Progenitor cell of endocrine pancreas (in vitro differentiated cells): ENCODE results near the gene SMG9. TPM values are rescaled to one million over a fixed set of nuclear protein-coding genes. Genes with fewer than 3 reads are reported as not detected.

Experiments used
- DNase-seq: peaks from one replicate; pipeline ENCODE4 v3.0.0; 2021; ENCODE audit warnings: low spot score; ENCODE audit not compliant: unreplicated experiment
- H3K27ac Mint-ChIP-seq: 2 replicates; pipeline ENCODE4 v1.8.0; 2021; ENCODE audit warnings: mild to moderate bottlenecking, moderate library complexity, mixed read lengths
- H3K27me3 Mint-ChIP-seq: 2 replicates; pipeline ENCODE4 v1.8.0; 2021; ENCODE audit warnings: mixed read lengths
- H3K36me3 Mint-ChIP-seq: 2 replicates; pipeline ENCODE4 v1.8.0; 2022; ENCODE audit warnings: mixed read lengths; ENCODE audit not compliant: insufficient read depth
- H3K4me1 Mint-ChIP-seq: 2 replicates; pipeline ENCODE4 v1.8.0; 2021; ENCODE audit warnings: low read depth, mixed read lengths
- H3K4me3 Mint-ChIP-seq: 2 replicates; pipeline ENCODE4 v1.8.0; 2021; ENCODE audit warnings: low read depth, mild to moderate bottlenecking, moderate library complexity, mixed read lengths
- H3K9me3 Mint-ChIP-seq: 2 replicates; pipeline ENCODE4 v1.8.0; 2021; ENCODE audit warnings: low read depth, mixed read lengths
- CTCF ChIP-seq: fragments of 200-600 bp; sonication (generic); IDR thresholded peaks from one replicate; pipeline ENCODE4 v1.5.0; 2021; ENCODE audit warnings: antibody characterized with exemption, mild to moderate bottlenecking; ENCODE audit not compliant: unreplicated experiment
- total RNA-seq: library from RNA; stranded (reverse); gene quantifications from 2 replicates; pipeline ENCODE4 v1.2.1, GENCODE V29; 2021

SMG9 gene
- total RNA-seq, 1 donor from 2014 or later, result 78.9 TPM

- H3K27ac Mint-ChIP-seq, result no peak overlapping the region
- no peak for DNase-seq
- H3K27me3 Mint-ChIP-seq, result no peaks in the 10 kb centered on the region
- no peak overlapping the region for H3K4me3 Mint-ChIP-seq
- H3K36me3 Mint-ChIP-seq, result peaks cover 37% of the 10 kb centered on the region
- no peaks in the 10 kb centered on the region for H3K4me1 Mint-ChIP-seq
- no peak for TF ChIP-seq CTCF
- no peaks in the 10 kb centered on the region for H3K9me3 Mint-ChIP-seq
These were observed 7.1 kb downstream of the SMG9 start for GRCh38 chr19:43747557-43748204.

GRCh38 chr19:43743059-43743458 lies 11.7 kb downstream of the SMG9 start:
- H3K36me3 Mint-ChIP-seq, result peaks cover 40% of the 10 kb centered on the region
- H3K9me3 Mint-ChIP-seq, result no peaks in the 10 kb centered on the region
- no peak overlapping the region for H3K27ac Mint-ChIP-seq
- no peak for TF ChIP-seq CTCF
- no peaks in the 10 kb centered on the region for H3K27me3 Mint-ChIP-seq
- H3K4me3 Mint-ChIP-seq, result no peak overlapping the region
- no peaks in the 10 kb centered on the region for H3K4me1 Mint-ChIP-seq
- DNase-seq, result no peak

- Mint-ChIP-seq H3K4me1 (no peaks in the 10 kb centered on the region), H3K9me3 (no peaks in the 10 kb centered on the region), H3K4me3 (no peak overlapping the region), H3K27ac (no peak overlapping the region), H3K36me3 (peaks cover 41% of the 10 kb centered on the region), H3K27me3 (no peaks in the 10 kb centered on the region)
- no peak for TF ChIP-seq CTCF
- no peak for DNase-seq
These were observed 13.5 kb downstream of the SMG9 start for GRCh38 chr19:43741075-43741825.

GRCh38 chr19:43739439-43740235 lies 15.1 kb downstream of the SMG9 start:
- no peaks in the 10 kb centered on the region for H3K4me1 Mint-ChIP-seq
- no peak for TF ChIP-seq CTCF
- no peaks in the 10 kb centered on the region for H3K27me3 Mint-ChIP-seq
- DNase-seq, result no peak
- H3K36me3 Mint-ChIP-seq, result peaks cover 41% of the 10 kb centered on the region
- no peaks in the 10 kb centered on the region for H3K9me3 Mint-ChIP-seq
- no peak overlapping the region for H3K4me3 Mint-ChIP-seq
- H3K27ac Mint-ChIP-seq, result no peak overlapping the region

GRCh38 chr19:43738780-43739211 lies 16.0 kb downstream of the SMG9 start:
- TF ChIP-seq CTCF, result no peak
- DNase-seq, result no peak
- no peak overlapping the region for H3K4me3 Mint-ChIP-seq
- no peaks in the 10 kb centered on the region for H3K4me1 Mint-ChIP-seq
- no peaks in the 10 kb centered on the region for H3K27me3 Mint-ChIP-seq
- peaks cover 35% of the 10 kb centered on the region for H3K36me3 Mint-ChIP-seq
- no peaks in the 10 kb centered on the region for H3K9me3 Mint-ChIP-seq
- no peak overlapping the region for H3K27ac Mint-ChIP-seq
